Measurements from ENCODE around the gene GNGT2.

GRCh38 chr17:49240619-49241018, 30.2 kb upstream of the GNGT2 start:
- TF ChIP-seq EZH2 (IDR thresholded peaks at IDR 0.05; ENCODE audit: borderline replicate concordance, low read depth, low read length, severe bottlenecking) (no peak), CTCF (IDR thresholded peaks at IDR 0.05; ENCODE audit: borderline replicate concordance, extremely low read depth, low read length, poor library complexity, severe bottlenecking) (no peak)
